ENCODE results near the gene AFF3.

The AFF3 gene

GRCh38 chr2:99987160-99987559 is 155.2 kb downstream of the AFF3 start:
- Histone ChIP-seq H3K27ac (ENCODE audit: low read depth, low read length, poor library complexity, severe bottlenecking) (no peak overlapping the region), H4K20me1 (ENCODE audit: insufficient read depth, low read length) (peaks cover 2% of the 10 kb centered on the region; the same call in 1 of the 2 replicates), H3K4me1 (ENCODE audit: insufficient read depth, low read length, severe bottlenecking) (no peaks in the 10 kb centered on the region), H2AFZ (ENCODE audit: low read length) (no peak overlapping the region), H3K9me3 (ENCODE audit: low read length) (no peaks in the 10 kb centered on the region), H3K4me3 (ENCODE audit: low read depth, low read length, poor library complexity, severe bottlenecking) (no peak overlapping the region), H3K79me2 (ENCODE audit: insufficient read depth, low read length) (no peaks in the 10 kb centered on the region), H3K9ac (ENCODE audit: low read length) (no peak overlapping the region), H3K36me3 (ENCODE audit: insufficient read depth, low read length) (peaks cover 94% of the 10 kb centered on the region), H3F3A (ENCODE audit: insufficient read depth, low read length) (no peaks in the 10 kb centered on the region), H3K27me3 (ENCODE audit: insufficient read depth, low read length) (no peaks in the 10 kb centered on the region), H3K9me2 (ENCODE audit: low read depth, low read length) (no peaks in the 10 kb centered on the region), H3K4me2 (ENCODE audit: low read length) (no peak overlapping the region)
- TF ChIP-seq EZH2 (IDR thresholded peaks at IDR 0.05; ENCODE audit: borderline replicate concordance, low read length), result no peak
- no peak for TF ChIP-seq CTCF (IDR thresholded peaks at IDR 0.05; ENCODE audit: low read length)

GRCh38 chr2:99984799-99985515 is 157.4 kb downstream of the AFF3 start:
- H4K20me1 ChIP-seq (ENCODE audit: insufficient read depth, low read length), result peaks cover under 1% of the 10 kb centered on the region; the same call in 1 of the 2 replicates
- H3K79me2 ChIP-seq (ENCODE audit: insufficient read depth, low read length), result no peaks in the 10 kb centered on the region
- H3K4me2 ChIP-seq (ENCODE audit: low read length), result no peak overlapping the region
- no peaks in the 10 kb centered on the region for H3K9me3 ChIP-seq (ENCODE audit: low read length)
- H2AFZ ChIP-seq (ENCODE audit: low read length), result no peak overlapping the region
- no peaks in the 10 kb centered on the region for H3F3A ChIP-seq (ENCODE audit: insufficient read depth, low read length)
- H3K9ac ChIP-seq (ENCODE audit: low read length), result no peak overlapping the region
- no peak overlapping the region for H3K4me3 ChIP-seq (ENCODE audit: low read depth, low read length, poor library complexity, severe bottlenecking)
- H3K9me2 ChIP-seq (ENCODE audit: low read depth, low read length), result no peaks in the 10 kb centered on the region
- TF ChIP-seq EZH2 (IDR thresholded peaks at IDR 0.05; ENCODE audit: borderline replicate concordance, low read length) (no peak), CTCF (IDR thresholded peaks at IDR 0.05; ENCODE audit: low read length) (no peak)
- no peaks in the 10 kb centered on the region for H3K4me1 ChIP-seq (ENCODE audit: insufficient read depth, low read length, severe bottlenecking)
- no peak overlapping the region for H3K27ac ChIP-seq (ENCODE audit: low read depth, low read length, poor library complexity, severe bottlenecking)
- H3K36me3 ChIP-seq (ENCODE audit: insufficient read depth, low read length), result peaks cover 94% of the 10 kb centered on the region
- H3K27me3 ChIP-seq (ENCODE audit: insufficient read depth, low read length), result no peaks in the 10 kb centered on the region

- Histone ChIP-seq H3K9me2 (ENCODE audit: low read depth, low read length) (no peaks in the 10 kb centered on the region), H3F3A (ENCODE audit: insufficient read depth, low read length) (no peaks in the 10 kb centered on the region), H3K27me3 (ENCODE audit: insufficient read depth, low read length) (no peaks in the 10 kb centered on the region), H3K9ac (ENCODE audit: low read length) (no peak overlapping the region), H3K4me3 (ENCODE audit: low read depth, low read length, poor library complexity, severe bottlenecking) (no peak overlapping the region), H3K27ac (ENCODE audit: low read depth, low read length, poor library complexity, severe bottlenecking) (no peak overlapping the region), H4K20me1 (ENCODE audit: insufficient read depth, low read length) (no peaks in the 10 kb centered on the region), H3K79me2 (ENCODE audit: insufficient read depth, low read length) (no peaks in the 10 kb centered on the region), H3K4me2 (ENCODE audit: low read length) (no peak overlapping the region), H2AFZ (ENCODE audit: low read length) (no peak overlapping the region), H3K36me3 (ENCODE audit: insufficient read depth, low read length) (peaks cover 94% of the 10 kb centered on the region), H3K9me3 (ENCODE audit: low read length) (no peaks in the 10 kb centered on the region), H3K4me1 (ENCODE audit: insufficient read depth, low read length, severe bottlenecking) (no peaks in the 10 kb centered on the region)
- TF ChIP-seq CTCF (IDR thresholded peaks at IDR 0.05; ENCODE audit: low read length), result no peak
- no peak for TF ChIP-seq EZH2 (IDR thresholded peaks at IDR 0.05; ENCODE audit: borderline replicate concordance, low read length)
These were observed 159.6 kb downstream of the AFF3 start for GRCh38 chr2:99982744-99983143.

All from OCI-LY1 (cell line).